NCI-H1694 (cell line): ENCODE data around the gene FREM1.
"Not testable (repeated sequence)": the region's sequence is repeated elsewhere in the genome, so short reads cannot be mapped to it uniquely, and the experiment has no call there.

Source experiments
- DNase-seq: peaks from one replicate; lab custom pipeline; 2025; lab: John Stamatoyannopoulos, UW

Gene FREM1

GRCh38 chr9:14909961-14910805 lies at the start of gene FREM1:
Gene FREM1, minus strand, starts transcription at chr9:14910428. Its CDS starts 41,451 bp downstream, at chr9:14868977.
- DNase-seq = peak; percentile 27

- no peak for DNase-seq
These were observed 48.8 kb upstream of the FREM1 start for GRCh38 chr9:14958989-14959388.

GRCh38 chr9:14957109-14957508 lies 46.9 kb upstream of the FREM1 start:
- no peak for DNase-seq

- DNase-seq = no peak
These were observed 46.0 kb upstream of the FREM1 start for GRCh38 chr9:14956208-14956607.

- no peak for DNase-seq
These were observed 35.1 kb upstream of the FREM1 start for GRCh38 chr9:14945351-14945750.

- DNase-seq = no peak
These were observed 31.5 kb upstream of the FREM1 start for GRCh38 chr9:14941501-14942405.

GRCh38 chr9:14939378-14939777 lies 29.1 kb upstream of the FREM1 start:
- DNase-seq = no peak

- no peak for DNase-seq
These were observed 27.0 kb upstream of the FREM1 start for GRCh38 chr9:14937216-14937615.

- DNase-seq = no peak
These were observed 26.3 kb upstream of the FREM1 start for GRCh38 chr9:14936491-14936890.

GRCh38 chr9:14935964-14936363 lies 25.7 kb upstream of the FREM1 start:
- DNase-seq = no peak

GRCh38 chr9:14935106-14935751 lies 25.0 kb upstream of the FREM1 start:
- no peak for DNase-seq

- no peak for DNase-seq
These were observed 22.4 kb upstream of the FREM1 start for GRCh38 chr9:14932641-14933040.

GRCh38 chr9:14932231-14932630 lies 22.0 kb upstream of the FREM1 start:
- DNase-seq = no peak

GRCh38 chr9:14926941-14927624 lies 16.9 kb upstream of the FREM1 start:
- no peak for DNase-seq

GRCh38 chr9:14924230-14925219 lies 14.3 kb upstream of the FREM1 start:
- no peak for DNase-seq

- DNase-seq = no peak
These were observed 13.5 kb upstream of the FREM1 start for GRCh38 chr9:14923701-14924100.

GRCh38 chr9:14920805-14921204 lies 10.6 kb upstream of the FREM1 start:
- not testable (repeated sequence) for DNase-seq

GRCh38 chr9:14913366-14913765 lies 3.1 kb upstream of the FREM1 start:
- DNase-seq = no peak

GRCh38 chr9:14912859-14913258 lies 2.6 kb upstream of the FREM1 start:
- no peak for DNase-seq

GRCh38 chr9:14911046-14911445 lies 818 bp upstream of the FREM1 start:
- DNase-seq = peak; percentile 38

GRCh38 chr9:14909601-14909960 lies 647 bp downstream of the FREM1 start:
- DNase-seq = no peak
